RWPE1 (cell line): ENCODE data around the gene THAP10.
"Not testable (repeated sequence)": the region's sequence is repeated elsewhere in the genome, so short reads cannot be mapped to it uniquely, and the experiment has no call there.

Experiments used
- CTCF ChIA-PET: fragments of 350-600 bp; sonication (Branson Sonifier 250); formaldehyde crosslinking; extraction: SDS; loops from one replicate; lab custom pipeline; 2021; lab: Yijun Ruan, JAX
- POLR2A ChIA-PET: fragments of 400-600 bp; formaldehyde crosslinking; extraction: SDS; loops from one replicate; lab custom pipeline; 2020; ENCODE audit warnings: antibody characterized with exemption; ENCODE audit not compliant: low non-redundant PET; lab: Yijun Ruan, JAX
- DNase-seq: peaks from one replicate; pipeline ENCODE4 v3.0.0; 2012; ENCODE audit warnings: low spot score
- H3K27ac ChIP-seq: fragments of 450-650 bp; 2 replicates; pipeline ENCODE4 v1.5.1; 2017
- CTCF ChIP-seq: fragments of 450-650 bp; conservative IDR thresholded peaks from 2 replicates; pipeline ENCODE4 v1.5.1; 2017; ENCODE audit warnings: low read depth, mild to moderate bottlenecking

THAP10 gene

GRCh38 chr15:70859322-70859908 is 32.8 kb downstream of the THAP10 start:
- DNase-seq: no peak
- no peak overlapping the region for H3K27ac ChIP-seq
- ChIA-PET POLR2A (no interaction called here), CTCF (interaction anchor here (0.6 kb wide), 3 partner anchors 16 to 1297 kb away, joined by 3 to 6 read pairs (median 5); no protein-coding TSS in a partner anchor)
- TF ChIP-seq CTCF: no peak

DNA sequence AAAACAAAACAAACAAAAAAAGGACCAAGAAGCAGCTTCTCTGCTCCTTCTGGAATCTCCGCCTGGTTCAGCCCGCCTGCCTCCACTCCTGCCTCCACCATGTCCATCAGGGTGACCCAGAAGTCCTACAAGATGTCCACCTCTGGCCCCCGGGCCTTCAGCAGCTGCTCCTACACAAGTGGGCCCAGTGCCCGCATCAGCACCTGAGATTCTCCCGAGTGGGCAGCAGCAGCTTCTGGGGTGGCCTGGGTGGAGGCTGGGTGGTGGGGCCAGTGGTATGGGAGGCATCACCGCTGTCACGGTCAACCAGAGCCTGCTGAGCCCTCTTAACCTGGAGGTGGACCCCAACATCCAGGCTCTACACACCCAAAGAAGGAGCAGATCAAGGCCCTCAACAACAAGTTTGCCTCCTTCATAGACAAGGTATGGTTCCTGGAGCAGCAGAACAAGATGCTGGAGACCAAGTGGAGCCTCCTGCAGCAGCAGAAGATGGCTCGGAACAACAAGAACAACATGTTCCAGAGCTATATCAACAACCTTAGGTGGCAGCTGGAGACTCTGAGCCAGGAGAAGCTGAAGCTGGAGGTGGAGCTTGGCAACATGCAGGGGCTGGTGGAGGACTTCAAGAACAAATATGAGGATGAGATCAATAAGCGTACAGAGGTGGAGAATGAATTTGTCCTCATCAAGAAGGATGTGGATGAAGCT is 33.5 kb downstream of the THAP10 start:
- CTCF ChIA-PET: interaction anchor here (0.6 kb wide), 1 partner anchor 607 kb away, joined by 5 read pairs; no protein-coding TSS in a partner anchor
- POLR2A ChIA-PET, H3K27ac ChIP-seq, DNase-seq: not testable (repeated sequence)

- ChIA-PET POLR2A (no interaction called here), CTCF (interaction anchor here (0.6 to 1.6 kb wide), 3 partner anchors 12 to 134 kb away, joined by 3 to 5 read pairs (median 4); no protein-coding TSS in a partner anchor)
- H3K27ac ChIP-seq: peak overlapping the region; percentile 67
- no peak for DNase-seq
- TF ChIP-seq CTCF: no peak
These were observed 34.5 kb downstream of the THAP10 start for GRCh38 chr15:70857562-70858285.

DNA sequence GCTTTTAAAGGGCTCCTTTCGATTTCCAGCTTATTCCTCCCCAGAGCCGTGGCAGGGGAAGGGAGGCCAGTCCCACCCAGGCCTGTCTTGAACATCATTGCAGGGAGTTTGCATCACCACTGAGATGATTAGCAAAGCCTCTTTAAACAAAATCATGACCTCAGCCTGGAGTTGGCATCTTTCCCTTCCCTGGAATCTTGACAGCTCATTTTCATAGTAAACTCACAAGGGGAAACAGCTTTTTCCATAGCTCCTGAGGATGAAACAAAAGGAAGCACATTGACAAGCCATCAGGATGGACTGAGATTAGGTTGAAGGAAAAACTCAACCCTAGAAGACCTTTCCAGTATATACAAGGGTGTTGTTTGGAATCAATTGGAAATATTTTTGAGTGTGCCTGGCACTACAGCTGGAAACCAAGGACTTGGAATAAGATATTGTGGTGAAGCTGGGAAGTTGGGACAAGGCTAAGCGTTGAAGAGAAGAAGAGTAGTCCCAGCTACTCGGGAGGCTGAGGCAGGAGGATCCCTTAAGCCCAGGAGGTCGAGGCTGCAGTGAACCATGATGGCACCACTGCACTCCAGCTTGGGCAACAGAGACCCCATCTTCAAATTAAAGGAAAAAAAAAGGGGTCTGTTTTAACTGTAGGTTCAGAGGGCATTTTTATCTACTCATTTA is 35.2 kb downstream of the THAP10 start:
- H3K27ac ChIP-seq: peak overlapping the region; percentile 67
- DNase-seq: peak; percentile 82
- TF ChIP-seq CTCF: no peak
- ChIA-PET CTCF (interaction anchor here (0.6 to 1.6 kb wide), 4 partner anchors 13 to 134 kb away, joined by 3 to 5 read pairs (median 4); no protein-coding TSS in a partner anchor), POLR2A (no interaction called here)

DNA sequence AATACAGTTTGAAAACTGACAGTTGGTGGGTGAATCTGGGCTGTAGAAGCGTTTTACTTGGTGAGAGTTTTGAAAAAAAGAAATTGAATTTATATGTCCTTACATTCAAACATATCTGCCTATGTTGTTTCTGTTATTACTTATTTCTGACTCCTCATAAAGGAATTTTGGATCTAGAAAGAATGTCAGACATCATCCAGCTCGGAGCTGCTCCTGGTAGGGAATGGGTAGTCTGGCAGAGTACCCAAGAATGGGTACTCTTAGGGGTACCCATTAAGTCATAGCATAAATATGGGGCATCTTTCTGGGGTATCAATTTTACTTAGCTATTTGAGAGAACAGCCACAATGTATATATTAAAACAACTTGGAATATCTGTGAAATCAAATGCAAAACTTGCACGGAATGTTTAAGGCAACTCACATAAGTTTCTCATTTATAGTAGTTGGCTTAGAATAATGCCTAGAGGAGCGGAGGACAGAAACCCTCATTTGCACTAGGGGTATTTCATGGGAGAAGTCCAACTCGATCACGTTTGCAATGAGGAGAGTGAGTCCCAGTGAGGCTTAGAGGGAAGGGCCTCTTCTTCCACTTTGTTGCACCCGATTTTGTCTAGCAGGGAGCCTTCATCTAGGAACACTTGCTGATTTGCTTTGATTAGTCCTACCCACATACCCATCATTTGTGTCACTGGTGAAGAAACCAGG is 35.9 kb downstream of the THAP10 start:
- H3K27ac ChIP-seq: peak overlapping the region; percentile 67
- no peak for DNase-seq
- CTCF ChIA-PET: interaction anchor here (0.8 to 1.6 kb wide), 2 partner anchors 18 to 78 kb away, joined by 3 to 4 read pairs; no protein-coding TSS in a partner anchor
- POLR2A ChIA-PET: no interaction called here
- no peak for TF ChIP-seq CTCF

- ChIA-PET POLR2A (no interaction called here), CTCF (interaction anchor here (1.6 kb wide), 1 partner anchor 19 kb away, joined by 4 read pairs; no protein-coding TSS in a partner anchor)
- no peak for TF ChIP-seq CTCF
- peak overlapping the region; percentile 28 for H3K27ac ChIP-seq
- no peak for DNase-seq
These were observed 36.5 kb downstream of the THAP10 start for GRCh38 chr15:70855764-70856163.
